ENCODE measurements around the gene SPATA31C1.
"Not testable (repeated sequence)": the region's sequence is repeated elsewhere in the genome, so short reads cannot be mapped to it uniquely, and the experiment has no call there.

Gene SPATA31C1

DNA sequence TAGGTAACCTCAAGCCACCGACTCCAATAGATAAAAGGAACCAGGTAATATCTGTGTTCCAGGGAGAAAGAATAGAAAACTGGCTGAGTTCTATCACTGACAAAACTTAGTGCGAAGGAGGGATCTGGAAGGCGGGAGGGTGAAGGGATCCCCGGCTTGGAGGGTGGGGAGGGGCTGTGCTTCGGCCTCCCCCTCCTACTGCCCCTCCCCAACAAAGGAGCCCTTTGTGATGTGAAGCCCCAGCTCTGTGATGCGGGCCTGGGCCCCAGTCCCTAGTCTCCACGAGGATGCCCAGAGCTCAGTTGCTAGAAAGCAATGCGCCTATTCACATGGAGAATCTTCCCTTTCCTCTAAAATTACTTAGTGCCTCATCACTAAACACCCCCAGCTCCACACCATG is at the start of gene SPATA31C1:
SPATA31C1 (plus strand) TSS at position 301 of the 400 bp plus-strand sequence.
- DNase-seq, result not testable (repeated sequence)

DNA sequence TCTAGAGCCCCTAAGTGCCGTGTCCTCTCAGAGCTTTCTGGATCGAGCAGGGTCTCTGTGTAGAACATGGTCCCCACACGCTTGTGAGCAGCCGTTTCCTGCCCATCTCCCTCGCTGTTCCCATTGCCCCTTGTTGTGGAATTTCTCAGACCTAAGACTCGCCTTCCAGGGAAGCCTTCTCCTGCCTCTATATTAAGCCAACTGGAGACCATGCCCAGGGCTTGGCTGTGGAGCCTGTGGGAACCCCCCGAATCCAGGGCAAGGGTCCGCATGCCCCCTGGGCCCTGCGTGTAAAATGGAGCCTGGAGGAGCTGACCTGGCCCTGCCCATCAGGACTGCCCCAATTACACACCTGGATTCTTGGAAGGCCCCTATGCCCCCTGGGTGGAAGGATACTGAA is 49.6 kb upstream of the SPATA31C1 start:
- no peak for DNase-seq

DNA sequence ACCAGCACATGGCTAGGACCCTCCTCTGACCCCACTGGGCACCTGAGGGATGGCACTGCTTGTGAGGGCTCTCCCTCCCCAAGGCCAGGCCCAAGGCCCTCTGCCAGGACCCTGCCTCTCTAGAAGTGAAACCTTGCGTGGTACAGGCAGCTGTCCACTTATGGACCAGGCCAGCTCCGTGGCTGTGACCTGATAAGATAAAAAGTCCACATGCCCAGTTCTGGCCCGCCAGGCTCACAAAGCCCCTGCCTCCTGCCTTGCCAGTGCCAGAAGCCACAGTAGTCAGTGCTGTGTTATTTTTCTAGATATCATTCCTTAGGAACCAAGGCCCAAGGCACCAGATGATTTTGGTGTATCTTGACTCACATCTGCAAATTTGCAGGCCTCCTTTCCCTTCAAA is 49.1 kb upstream of the SPATA31C1 start:
- no peak for DNase-seq

DNA sequence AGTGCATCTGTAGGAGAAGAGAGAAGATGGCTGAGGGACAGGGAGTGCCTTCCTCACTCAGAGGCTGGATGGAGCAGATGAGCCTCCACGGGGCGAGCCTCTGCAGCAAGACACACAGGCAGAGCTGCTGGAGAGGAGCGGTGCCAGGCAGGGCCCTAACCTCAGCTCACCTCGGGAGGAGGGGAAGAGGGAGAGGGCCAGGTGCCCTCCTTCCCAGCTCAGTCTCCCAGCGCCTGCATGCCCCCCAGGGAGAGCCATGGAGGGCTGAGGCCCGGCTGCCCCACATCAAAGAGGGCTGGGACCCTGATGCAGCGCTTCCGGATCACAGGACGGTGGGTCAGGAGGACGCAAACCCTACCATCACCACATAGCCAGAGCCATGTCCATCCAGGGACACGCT is 48.7 kb upstream of the SPATA31C1 start:
- no peak for DNase-seq

DNA sequence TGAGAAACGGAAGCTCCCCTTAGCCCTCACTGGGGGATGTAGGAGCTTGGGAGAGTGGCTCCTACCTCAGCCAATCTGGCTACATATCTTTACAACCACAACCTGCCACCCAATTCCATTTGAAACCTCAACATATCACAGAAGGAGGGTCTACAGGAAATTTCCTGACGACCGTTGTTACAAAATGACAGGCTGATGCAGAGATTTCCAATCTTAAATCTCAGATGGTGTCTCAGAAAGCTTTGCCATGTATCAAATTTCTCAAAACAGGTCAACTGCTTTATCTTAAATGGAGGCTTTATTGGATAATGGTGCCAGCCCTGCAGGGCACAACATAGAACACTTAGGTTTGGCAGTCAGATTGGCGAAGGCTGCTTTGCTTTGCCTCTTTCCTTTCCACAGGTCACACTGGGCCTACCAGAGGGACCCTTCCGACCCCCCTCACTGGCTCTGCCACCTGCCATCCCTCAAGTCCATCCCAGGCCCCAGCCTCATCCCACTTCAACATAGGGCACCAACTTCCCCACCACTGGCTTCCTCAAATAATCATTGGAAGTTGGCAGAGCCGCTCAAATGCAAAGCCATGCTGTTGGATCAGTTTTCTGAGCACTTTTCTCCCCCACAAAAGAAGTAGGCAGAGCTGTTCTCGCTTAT is 46.2 kb upstream of the SPATA31C1 start:
- no peak for DNase-seq

DNA sequence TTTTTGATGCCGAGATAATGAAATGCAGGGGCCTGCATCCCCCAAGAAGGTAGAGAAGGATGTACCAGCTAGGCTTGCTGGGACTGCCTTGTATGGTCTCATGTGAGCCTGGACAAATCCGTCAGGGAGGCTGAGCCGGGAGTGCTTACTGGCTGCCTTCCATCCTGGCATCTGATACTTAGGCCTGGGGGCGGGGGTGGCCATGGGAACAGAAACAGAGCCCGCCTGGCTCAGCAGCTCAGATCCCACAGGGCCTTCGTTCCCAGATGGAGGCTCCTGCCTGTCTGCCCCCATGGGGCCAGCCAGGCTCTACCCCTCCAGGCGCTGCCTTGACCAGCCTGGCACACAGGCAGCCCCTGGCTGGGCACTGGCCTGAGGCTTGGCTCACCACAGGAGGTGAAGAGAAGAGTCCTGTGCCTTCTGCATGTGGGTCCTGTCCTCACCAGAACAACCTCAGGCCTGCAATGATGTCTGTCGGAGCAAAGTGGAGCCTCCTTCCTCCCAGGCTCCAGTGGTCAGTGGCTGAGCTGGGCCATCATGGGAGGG is 45.6 kb upstream of the SPATA31C1 start:
- no peak for DNase-seq

DNA sequence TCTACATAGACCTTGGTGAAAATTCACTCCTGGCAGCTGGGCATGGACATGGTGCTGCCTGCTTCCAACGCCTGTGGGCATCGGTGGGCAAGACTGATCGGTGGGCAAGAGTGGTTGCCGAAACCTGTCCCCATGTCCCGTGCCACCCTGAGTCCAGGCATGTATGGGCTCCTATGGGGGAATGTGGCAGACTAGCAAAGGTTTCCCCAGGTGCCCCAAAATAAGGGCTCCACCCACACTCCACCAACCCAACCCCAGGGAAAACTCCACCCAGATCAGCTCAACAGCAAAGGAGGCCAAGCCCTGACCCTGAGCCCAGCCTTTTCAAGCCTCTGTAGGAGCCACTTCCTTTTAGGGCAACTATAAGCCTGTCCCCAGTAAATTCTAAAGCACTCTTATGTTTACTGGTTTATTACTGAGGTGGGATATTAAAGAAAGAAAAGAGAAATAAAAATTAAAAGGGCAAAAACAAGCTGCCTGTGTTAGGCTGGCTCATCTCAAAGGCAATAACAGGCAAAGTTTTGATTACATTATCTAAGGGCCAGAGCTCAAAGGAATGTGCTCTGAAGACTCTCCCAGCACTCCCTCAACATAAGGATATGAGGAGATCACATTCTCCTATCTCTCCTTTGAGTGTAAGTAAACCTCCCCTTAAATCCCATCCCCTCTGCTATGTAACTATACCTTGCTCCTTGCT is 44.0 kb upstream of the SPATA31C1 start:
- DNase-seq, result no peak

DNA sequence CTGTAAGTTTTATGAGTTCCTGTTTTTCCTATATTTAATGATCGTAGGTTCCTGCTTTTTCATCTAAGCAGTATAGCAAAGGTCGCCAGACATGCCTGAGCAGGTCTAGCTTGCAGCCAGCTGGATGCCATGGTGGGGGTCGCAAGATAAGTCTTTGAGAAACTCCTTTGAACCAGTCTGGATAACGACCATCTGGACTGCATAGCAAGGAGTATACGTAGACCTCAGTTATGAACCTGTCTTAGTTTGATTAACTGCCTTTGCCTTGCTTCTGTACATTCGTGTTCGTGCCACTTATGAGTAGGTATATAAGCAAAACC is 43.5 kb upstream of the SPATA31C1 start:
- no peak for DNase-seq

DNA sequence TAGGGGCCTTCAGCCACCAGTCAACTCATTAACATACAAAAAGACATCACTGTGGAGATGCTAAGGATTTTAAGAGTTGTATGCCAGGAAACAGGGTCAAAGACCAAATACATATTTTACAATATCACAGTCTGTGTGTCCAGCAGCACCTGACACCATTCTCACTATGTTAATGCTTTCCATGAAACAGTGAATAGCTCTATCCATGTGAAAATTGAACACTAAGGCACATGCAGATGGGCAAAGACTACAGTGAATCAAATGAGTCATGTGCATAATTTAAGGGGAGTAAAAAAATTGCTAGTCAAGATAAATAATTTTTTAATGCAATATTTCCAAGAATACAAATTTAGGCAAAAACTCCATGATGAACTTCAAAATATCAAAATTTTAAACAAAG is 42.7 kb upstream of the SPATA31C1 start:
- no peak for DNase-seq

DNA sequence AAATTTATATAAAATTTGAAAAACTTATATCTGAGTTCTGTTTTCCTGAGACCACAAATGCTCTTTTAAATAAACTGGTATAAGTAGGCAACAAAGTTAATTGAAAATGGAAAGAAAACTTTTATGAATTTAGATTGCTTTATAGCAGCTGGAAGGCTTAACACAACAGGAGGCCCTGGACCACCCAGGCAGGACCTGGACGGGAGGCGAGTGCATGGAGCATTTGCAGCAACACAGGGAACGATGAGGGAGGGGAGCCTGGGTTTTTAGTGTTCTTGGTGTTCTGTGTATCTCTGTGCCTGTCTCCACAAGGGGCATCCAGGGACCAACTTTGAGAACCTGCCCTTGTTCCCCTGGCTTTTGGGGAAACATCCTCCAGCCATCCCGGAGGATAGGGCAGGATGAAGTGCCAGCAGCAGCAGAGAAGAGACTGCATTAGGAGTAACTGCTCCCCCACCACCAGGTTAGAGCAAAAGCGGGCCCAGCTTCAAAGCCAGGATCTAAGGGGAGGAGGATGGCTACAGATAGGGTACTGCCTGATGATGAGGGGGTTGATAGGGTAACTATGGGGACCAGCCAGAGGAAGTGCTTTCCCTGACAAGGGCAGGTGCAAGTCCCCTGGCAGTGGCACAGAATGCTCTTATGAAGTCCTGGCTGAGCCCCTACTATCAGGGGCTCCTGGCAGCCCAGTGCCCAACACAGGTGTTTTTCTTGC is 41.8 kb upstream of the SPATA31C1 start:
- DNase-seq, result no peak

DNA sequence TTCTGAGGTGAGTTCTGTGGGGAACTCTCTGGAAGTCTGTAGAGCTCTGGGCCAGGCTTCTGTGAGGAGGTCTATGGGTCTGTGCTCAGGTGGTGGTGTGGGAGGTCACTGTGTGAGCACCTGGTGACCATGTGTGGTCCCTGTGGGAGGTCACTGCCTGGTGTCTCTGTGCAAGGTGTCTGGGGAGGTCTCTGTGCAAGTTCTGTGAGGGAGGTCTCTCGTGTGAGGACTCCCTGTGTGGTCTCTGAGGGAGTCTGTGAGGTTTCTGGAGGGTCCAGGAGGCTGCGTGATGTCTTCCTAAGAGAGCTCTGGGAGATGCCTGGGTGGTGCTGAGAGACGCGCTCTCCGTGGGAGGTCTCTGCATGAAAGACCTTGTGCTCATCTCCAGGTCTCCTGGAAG is 41.1 kb upstream of the SPATA31C1 start:
- no peak for DNase-seq

DNA sequence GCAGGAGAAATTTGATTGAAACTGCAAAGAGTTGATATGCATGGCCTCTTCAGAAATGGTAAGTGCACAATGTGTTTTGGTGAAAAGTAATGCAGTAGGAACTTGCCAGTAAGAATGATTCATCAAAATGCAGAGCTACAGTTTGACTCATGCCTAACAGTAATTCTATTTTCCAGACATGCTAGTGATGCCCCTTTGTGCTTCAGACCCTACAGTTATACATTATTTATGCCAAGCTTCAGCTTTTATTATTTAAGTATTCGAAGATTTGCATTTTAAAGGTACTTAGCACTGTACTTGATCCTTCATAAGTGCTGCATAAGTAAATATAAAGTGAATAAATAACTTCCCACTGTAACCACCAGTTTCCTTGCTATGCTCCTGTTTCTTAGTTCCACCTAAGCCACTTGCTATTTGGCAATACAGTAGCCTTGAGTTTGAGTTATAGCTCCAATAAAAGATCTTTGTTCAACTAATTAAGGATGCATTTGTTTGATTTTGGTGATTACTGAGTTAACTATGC is 38.7 kb upstream of the SPATA31C1 start:
- no peak for DNase-seq

DNA sequence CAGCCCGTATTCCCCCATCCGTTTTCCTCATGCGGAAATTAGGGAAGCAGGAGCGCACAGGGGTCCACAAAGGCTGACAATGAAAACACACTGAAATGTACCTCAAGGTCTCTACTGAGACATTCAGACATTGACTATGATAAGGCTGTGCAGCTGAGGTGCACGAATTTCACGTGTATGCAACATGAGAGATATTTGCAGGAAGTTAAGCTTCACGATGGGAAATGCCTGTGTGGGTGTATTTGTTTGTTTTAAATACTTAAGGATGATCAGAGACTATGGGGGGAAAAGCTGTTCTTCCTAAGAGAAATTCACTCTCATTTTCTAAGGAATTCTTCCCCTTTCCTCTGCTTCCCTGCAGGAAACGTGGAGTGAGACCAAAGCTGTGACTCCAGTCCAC is 37.6 kb upstream of the SPATA31C1 start:
- no peak for DNase-seq

DNA sequence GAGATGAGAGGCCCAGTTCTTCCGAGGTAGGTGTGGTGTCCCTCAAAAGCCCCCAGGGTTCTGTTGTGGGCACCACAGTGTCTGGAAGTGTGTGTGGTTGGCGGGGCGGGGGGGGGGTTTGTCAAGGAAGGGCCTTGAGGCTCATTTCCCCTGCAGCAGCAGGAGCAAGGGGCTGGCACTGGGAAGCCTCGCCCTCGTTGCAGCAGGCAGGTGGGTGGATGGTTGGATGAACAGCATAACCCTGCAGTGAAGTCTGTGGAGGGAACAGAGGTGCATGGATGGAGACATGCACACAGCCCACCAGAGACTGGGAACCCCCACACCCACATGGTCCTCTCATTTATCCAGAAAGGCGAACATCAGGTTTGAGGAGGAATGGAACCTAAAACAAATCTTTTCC is 37.1 kb upstream of the SPATA31C1 start:
- no peak for DNase-seq

DNA sequence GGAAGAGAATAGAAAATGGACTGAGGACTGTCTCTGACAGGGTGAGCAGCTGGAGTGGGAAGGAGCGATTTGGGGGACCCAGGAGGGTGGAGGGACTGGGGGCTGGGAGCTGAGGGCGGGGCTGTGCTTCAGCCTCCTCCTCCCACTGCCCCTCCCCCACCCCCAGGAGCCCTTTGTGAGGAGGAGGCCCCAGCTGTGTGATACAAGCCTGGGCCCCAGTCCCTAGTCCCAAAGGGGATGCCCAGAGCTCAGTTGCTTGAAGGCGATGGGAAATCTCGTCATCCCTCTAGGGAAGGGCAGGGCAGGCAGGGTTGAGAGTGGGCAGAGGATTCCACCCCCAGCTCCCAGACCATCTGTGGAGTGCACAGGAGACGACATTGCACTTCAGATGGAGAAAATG is 35.1 kb upstream of the SPATA31C1 start, which contains the start of gene SPATA31E1:
SPATA31E1 (plus strand) TSS at position 251 of the 400 bp plus-strand sequence; CDS start at position 266, 15 bp downstream.
- DNase-seq, result no peak

DNA sequence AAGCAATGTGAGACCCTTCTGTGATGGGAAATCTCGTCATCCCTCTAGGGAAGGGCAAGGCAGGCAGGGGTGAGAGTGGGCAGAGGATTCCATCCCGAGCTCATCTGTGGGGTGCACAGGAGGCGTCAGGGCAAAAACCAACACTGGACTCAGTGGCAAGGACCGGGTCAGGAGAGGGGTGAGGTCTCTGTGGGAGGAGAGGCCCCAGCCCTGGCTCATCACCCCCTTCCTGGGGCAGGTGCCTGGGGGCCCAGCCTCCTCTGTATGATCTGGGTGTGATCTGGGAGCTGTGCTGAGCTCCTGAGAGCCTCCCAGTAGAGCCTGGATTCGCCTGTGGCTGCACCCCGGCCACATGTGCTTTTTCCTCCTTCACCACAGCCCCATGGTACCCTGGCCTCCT is 34.5 kb upstream of the SPATA31C1 start:
- no peak for DNase-seq

DNA sequence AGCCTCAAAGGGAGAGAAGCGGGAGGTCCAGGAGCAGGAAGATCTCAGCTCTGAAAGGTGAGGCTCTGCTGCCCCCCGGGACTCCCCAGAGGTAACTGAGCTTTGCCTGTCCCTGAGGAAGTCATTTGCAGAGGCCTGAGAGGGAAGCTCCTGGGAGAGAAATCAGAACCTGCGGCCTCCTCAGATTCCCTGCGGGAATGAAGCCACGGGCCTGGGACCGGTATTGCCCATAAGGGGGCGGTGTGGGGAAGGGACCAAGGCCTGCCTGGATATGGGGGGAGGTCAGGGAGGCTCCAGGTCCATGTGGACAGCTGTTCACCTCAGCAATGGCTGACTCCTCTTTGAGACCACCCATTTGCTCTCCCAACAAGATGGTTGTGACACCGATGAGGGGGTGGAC is 33.8 kb upstream of the SPATA31C1 start:
- no peak for DNase-seq

DNA sequence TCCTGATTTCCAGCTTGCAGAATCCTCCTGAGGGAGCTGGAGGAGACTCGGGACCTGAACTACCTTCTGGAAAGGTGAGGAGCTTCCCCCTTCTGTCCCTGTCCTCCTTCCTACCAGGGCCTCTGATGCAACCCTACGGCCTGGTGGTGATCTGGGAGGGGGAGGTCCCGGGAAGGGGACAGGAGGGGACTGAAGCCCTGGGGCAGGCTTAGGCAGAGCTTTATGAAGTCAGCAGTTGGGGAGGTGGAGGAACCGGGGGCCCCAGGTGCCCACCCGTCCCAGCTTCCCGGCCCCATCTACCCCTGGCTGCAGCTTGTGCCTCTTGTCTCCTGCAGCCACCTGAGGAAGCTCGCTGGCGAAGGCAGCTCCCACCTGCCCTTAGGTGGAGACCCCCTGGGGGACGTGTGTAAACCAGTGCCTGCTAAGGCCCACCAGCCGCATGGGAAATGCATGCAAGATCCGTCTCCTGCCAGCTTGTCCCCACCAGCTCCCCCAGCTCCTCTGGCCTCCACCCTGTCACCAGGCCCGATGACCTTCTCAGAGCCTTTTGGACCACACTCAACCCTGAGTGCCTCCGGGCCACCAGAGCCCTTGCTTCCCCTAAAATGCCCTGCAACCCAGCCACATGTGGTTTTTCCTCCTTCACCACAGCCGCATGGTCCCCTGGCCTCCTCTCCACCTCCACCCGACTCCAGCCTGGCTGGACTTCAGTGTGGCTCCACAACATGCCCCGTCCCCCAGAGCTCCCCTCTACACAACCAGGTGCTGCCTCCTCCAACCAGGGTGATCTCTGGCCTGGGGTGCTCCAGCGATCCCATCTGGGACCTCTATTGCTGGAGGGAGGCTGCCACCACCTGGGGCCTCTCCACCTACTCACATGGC is 32.9 kb upstream of the SPATA31C1 start:
- no peak for DNase-seq

DNA sequence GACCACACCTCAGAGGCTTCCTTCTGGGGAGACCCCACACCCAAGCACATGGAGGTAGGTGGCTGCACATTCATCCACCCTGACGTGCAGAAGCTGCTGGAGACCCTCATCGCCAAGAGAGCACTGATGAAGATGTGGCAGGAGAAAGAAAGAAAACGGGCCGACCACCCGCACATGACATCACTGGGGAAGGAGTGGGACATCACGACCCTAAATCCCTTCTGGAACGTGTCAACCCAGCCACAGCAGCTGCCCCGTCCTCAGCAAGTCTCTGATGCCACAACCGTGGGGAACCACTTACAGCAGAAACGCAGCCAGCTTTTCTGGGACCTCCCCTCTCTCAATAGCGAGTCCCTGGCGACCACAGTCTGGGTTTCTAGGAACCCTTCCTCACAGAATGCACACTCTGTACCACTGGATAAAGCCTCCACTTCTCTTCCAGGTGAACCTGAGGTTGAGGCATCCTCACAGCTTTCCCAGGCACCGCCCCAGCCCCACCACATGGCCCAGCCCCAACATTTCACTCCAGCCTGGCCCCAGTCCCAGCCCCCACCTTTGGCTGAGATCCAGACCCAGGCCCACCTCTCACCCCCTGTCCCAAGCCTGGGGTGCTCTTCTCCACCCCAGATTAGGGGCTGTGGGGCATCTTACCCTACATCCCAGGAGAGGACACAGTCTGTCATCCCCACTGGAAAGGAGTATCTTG is 32.1 kb upstream of the SPATA31C1 start:
- no peak for DNase-seq

DNA sequence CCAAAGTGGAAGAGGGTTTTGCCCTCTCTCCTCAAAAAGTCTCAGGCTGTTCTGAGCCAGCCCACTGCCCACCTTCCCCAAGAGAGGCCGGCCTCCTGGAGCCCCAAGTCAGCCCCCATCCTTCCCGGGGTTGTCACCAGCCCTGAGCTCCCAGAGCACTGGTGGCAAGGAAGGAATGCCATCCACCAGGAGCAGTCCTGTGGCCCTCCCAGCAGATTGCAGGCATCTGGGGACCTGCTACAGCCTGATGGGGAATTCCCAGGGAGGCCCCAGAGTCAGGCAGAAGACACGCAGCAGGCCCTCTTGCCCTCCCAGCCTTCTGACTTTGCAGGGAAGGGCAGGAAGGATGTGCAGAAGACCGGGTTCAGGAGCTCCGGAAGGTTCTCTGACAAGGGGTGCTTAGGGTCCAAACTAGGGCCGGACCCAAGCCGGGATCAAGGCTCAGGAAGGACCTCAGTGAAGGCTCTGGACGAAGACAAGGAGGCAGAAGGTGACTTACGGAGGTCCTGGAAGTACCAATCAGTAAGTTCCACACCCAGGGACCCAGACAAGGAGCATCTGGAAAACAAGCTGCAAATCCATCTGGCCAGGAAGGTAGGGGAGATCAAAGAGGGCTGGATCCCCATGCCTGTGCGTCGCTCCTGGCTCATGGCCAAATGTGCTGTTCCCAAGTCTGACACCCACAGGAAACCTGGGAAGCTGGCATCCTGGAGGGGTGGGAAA is 31.4 kb upstream of the SPATA31C1 start:
- no peak for DNase-seq

DNA sequence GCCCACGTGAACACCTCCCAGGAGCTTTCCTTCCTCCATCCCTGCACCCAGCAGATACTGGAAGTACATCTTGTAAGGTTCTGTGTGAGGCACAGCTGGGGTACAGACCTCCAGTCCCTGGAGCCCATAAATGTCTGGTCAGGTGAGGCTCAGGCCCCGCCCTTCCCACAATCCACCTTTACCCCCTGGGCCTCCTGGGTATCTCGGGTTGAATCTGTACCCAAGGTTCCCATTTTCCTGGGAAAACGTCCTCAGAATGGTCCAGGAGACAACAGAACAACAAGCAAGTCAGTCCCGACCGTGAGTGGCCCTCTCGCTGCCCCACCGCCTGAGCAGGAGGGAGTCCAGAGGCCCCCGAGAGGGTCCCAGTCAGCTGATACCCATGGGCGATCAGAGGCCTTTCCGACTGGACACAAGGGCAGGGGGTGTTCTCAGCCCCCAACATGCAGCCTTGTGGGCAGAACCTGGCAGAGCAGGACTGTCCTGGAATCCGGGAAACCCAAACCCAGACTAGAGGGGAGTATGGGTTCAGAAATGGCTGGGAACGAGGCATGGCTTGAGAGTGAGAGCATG is 30.7 kb upstream of the SPATA31C1 start:
- no peak for DNase-seq

Measured in SHP77 treated with DMSO at 0.1 percent for 48 hours (cell line).